HG03354 (cell line): Measurements from ENCODE around the gene HECTD4.
"Not testable (repeated sequence)": the region's sequence is repeated elsewhere in the genome, so short reads cannot be mapped to it uniquely, and the experiment has no call there.

Experiments
- ATAC-seq: cut with Tn5 transposase; IDR thresholded peaks from one replicate; pipeline ENCODE4 v1.9.1; 2021; ENCODE audit warnings: mild to moderate bottlenecking; ENCODE audit not compliant: unreplicated experiment, poor library complexity, severe bottlenecking

HECTD4 gene

GRCh38 chr12:112285600-112286401, 96.4 kb downstream of the HECTD4 start:
- no peak for ATAC-seq

DNA sequence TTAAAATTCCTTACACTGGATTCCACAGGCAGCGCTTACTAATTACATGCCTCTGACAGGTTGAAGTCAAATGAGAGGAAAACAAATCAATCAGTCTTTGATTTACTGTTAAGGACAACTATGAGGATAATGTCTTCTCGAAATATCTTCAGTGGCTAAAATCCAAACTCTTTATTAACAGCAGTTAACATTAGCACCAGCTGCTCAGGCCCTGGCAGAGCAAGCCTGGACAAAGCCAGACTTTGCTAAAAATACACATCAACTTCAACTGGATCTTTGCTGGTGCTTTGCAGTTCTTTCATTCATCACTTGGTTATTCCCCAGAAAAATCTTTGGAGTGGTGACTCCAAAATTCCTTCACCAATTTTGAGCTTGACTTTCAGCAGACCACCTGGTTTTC, 98.7 kb downstream of the HECTD4 start:
- ATAC-seq, result no peak

DNA sequence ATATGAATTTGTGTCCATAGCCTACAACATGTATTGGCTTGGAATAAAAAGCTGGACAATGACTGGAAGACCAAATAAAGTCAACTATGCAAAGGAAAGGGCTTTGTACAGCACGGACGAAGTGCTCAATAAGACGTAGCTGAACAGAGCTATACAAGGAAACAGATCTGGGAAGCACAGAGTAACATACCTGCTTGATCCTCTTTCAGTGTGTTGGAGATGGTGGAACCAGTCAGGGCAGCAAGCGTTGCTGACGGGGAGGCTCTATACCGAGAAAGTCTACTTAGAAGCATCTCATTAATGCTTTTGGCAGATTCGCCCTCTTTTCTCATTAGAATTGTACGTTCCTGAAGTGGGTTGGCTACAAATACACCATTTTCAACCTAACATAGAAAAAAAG, 99.3 kb downstream of the HECTD4 start:
- ATAC-seq, result no peak

- no peak for ATAC-seq
These were observed 106.4 kb downstream of the HECTD4 start for GRCh38 chr12:112275836-112276235.

GRCh38 chr12:112275207-112275606, 107.0 kb downstream of the HECTD4 start:
- no peak for ATAC-seq

GRCh38 chr12:112270673-112271072, 111.6 kb downstream of the HECTD4 start:
- ATAC-seq, result no peak

GRCh38 chr12:112266473-112266872, 115.8 kb downstream of the HECTD4 start:
- no peak for ATAC-seq

GRCh38 chr12:112261559-112261958, 120.7 kb downstream of the HECTD4 start:
- no peak for ATAC-seq

DNA sequence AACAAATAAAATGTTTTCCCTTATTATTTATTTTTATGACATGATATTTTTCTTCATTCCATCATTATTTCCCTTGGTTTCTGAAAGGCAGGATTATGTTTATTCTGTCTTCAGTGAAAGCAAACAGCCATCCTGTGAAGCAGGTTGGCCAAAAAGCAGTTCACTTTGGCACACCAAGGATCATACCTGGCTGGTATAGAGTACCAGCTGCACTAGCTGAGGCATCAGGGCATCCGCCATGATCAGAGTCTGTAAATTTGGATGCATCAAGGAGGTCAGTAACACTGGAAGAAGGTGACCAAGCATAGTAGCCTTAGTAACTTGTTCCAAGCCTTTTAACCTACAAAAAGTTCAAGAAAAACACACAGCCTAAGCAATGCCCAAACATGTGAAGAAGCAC, 123.3 kb downstream of the HECTD4 start:
- no peak for ATAC-seq

DNA sequence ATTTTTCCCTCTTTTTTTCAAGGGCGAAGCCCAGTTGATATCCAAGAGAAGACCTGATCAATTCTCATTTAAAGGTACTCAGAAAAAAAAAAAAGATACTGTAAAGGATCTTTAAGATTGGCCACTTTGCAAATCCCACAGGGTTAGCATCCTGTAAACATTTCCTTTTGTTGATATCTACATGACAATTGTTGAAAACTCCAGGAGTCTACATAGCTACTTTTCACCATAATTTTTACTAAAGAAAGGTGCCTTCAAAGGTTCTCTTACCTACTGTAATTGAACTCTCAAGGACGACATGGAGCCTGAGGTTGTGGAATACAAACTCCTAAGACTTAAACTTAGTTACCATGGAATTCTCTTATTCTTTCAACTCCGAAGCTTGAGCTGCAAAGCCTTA, 125.5 kb downstream of the HECTD4 start:
- ATAC-seq, result no peak

GRCh38 chr12:112252184-112252583, 130.0 kb downstream of the HECTD4 start:
- ATAC-seq, result no peak

GRCh38 chr12:112244902-112245301, 137.3 kb downstream of the HECTD4 start:
- not testable (repeated sequence) for ATAC-seq

- ATAC-seq, result no peak
These were observed 138.7 kb downstream of the HECTD4 start for GRCh38 chr12:112243255-112244110.

DNA sequence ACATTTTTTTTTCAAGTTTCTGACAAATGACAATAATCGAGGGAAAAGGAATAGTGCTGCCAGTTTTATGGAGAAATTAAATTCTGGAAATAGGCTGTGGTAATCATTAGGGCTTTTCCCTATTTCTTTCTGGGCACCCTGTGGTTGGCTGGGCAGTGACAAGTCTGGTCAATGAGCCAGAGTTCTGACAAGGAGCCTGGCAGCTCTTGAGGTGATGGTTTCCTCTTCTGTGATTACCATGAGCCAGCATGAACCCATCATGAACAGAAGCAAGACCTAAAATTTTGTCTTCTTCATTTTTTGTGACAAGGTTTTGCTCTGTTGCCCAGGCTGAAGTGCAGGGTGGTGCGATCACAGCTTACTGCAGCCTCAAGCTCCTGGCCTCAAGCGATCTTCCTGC, 141.1 kb downstream of the HECTD4 start:
- no peak for ATAC-seq

DNA sequence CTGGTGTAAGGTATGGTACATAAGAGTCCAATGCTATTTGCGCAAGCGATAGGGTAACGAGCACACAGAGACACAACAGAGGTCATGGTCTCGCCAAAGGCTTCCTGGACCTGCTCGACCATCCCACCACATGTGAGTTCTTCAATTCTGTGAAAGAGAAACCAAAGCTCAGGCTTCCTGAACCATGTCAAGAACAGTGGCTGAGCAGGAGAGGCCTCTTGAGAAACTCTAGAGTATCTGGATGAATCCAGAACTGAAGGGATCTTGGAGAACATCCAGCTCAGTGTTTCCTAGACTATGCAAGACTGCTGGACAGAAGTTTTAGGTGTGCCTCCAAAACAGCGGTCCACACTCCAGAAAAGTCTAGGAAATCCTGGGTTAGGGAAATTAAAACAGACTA, 142.3 kb downstream of the HECTD4 start:
- no peak for ATAC-seq

DNA sequence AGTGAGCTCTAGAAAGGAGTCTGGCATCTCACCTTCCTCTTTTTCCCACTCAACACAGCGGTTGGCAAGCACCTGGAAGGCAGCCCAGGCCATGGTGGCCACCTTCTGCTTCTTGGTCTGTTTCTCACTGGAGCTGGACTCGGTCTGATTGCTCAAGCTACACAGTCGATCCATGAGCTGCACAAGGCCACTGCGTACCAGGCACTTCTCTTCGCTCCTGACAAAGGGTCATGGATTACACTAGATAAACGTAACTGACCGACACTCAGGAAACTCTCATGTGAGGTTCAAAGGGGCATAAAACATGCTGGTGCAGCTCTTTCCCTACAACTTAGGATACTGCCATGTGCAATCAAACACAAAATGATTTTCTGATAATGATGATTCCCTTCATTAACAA, 143.2 kb downstream of the HECTD4 start:
- no peak for ATAC-seq

DNA sequence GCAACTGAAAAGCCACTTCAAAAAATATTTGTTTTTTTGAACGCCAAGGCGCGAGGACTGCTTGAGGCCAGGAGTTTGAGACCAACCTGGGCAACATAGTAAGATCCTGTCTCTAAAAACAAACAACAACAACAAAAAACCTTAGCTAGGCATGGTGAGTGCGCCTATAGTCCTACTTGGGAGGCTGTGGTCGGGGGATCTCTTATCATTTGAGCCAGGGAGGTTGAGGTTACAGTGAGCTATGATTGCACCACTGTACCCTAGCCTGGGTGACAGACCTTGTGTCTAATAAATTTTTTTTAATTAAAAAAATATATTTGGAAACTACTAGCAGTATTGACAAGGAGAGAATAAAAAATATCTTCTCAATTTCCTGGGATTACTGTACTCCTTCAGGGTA, 143.8 kb downstream of the HECTD4 start:
- no peak for ATAC-seq

GRCh38 chr12:112236786-112237185, 145.4 kb downstream of the HECTD4 start:
- no peak for ATAC-seq

- no peak for ATAC-seq
These were observed 145.8 kb downstream of the HECTD4 start for GRCh38 chr12:112236386-112236785.

DNA sequence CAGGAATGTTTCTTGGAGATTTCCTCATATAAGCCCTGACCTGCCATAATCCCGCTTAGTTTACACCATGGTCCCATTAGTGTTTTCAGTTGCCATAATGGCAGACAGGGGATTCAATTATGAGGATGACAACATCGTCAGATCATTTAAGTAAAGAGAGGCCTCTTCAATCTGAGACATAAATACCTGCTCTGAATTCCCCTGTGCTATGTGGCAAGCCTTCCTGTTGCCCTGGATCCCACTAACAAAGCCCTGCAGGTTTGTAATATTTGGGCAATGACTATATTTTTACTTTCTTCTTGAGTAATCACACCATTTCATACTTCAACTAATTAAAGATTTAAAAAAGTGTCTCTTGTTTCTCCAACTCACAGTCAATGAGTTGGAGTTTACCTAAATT, 147.9 kb downstream of the HECTD4 start:
- ATAC-seq, result no peak

DNA sequence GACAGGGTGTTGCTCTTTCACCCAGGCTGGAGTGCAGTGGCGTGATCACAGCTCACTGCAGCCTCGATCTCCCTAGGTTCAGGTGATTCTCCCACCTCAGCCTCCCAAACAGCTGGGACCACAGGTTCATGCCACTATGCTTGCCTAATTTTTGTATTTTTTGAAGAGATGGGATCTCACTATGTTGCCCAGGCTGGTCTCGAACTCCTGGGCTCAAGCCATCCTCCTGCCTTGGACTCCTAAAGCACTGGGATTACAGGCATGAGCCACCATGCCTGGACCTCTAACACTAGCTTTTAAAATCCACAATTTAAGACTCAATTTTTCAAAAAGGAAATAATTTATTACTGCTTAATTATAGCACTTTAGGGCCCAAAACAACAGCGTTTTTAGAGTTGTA, 149.0 kb downstream of the HECTD4 start:
- no peak for ATAC-seq
